Right renal cortex interstitium (tissue), 3 donors: Measurements from ENCODE around the gene CAMK1D. TPM values are rescaled to one million over a fixed set of nuclear protein-coding genes. Genes with fewer than 3 reads are reported as not detected.

ENCODE experiments used
- DNase-seq, 3 donors: peaks; one replicate each; pipeline ENCODE4 v3.0.0-alpha.2; 2013; ENCODE audit warnings: low read depth in 3 of 3, low spot score in 2 of 3
- polyA plus RNA-seq, 3 donors: library from polyadenylated mRNA; unstranded; fragments of 120-200 nt; gene quantifications; one replicate each; pipeline ENCODE4 v1.2.1, GENCODE V29; 2013; ENCODE audit not compliant: insufficient read length in 3 of 3

CAMK1D gene
- polyA plus RNA-seq, 3 donors = 9.9 to 10.7 (median 10.4) TPM

- DNase-seq = no peak
Measured at GRCh38 chr10:12455318-12455717, 106.0 kb downstream of the CAMK1D start.

GRCh38 chr10:12455766-12456165 is 106.4 kb downstream of the CAMK1D start:
- DNase-seq = no peak

- no peak for DNase-seq
Measured at GRCh38 chr10:12459340-12459739, 110.0 kb downstream of the CAMK1D start.

- no peak for DNase-seq
Measured at GRCh38 chr10:12459762-12460161, 110.4 kb downstream of the CAMK1D start.

- no peak for DNase-seq
Measured at GRCh38 chr10:12463459-12463838, 114.1 kb downstream of the CAMK1D start.

- no peak for DNase-seq
Measured at GRCh38 chr10:12465385-12466136, 116.2 kb downstream of the CAMK1D start.

GRCh38 chr10:12466704-12467305 is 117.5 kb downstream of the CAMK1D start:
- no peak for DNase-seq

GRCh38 chr10:12469345-12469744 is 120.0 kb downstream of the CAMK1D start:
- no peak for DNase-seq

GRCh38 chr10:12470719-12471118 is 121.4 kb downstream of the CAMK1D start:
- DNase-seq = no peak

- no peak for DNase-seq
Measured at GRCh38 chr10:12471135-12471534, 121.8 kb downstream of the CAMK1D start.

- no peak for DNase-seq
Measured at GRCh38 chr10:12473491-12473890, 124.1 kb downstream of the CAMK1D start.

- no peak for DNase-seq
Measured at GRCh38 chr10:12474727-12475412, 125.5 kb downstream of the CAMK1D start.

- DNase-seq = no peak
Measured at GRCh38 chr10:12476656-12477055, 127.3 kb downstream of the CAMK1D start.

GRCh38 chr10:12479437-12479844 is 130.1 kb downstream of the CAMK1D start:
- DNase-seq = no peak

- no peak for DNase-seq
Measured at GRCh38 chr10:12479924-12480323, 130.6 kb downstream of the CAMK1D start.

GRCh38 chr10:12480440-12480839 is 131.1 kb downstream of the CAMK1D start:
- DNase-seq = no peak

- no peak for DNase-seq
Measured at GRCh38 chr10:12481924-12482323, 132.6 kb downstream of the CAMK1D start.

- DNase-seq = no peak
Measured at GRCh38 chr10:12482587-12482986, 133.2 kb downstream of the CAMK1D start.

- DNase-seq = no peak
Measured at GRCh38 chr10:12484002-12484918, 134.9 kb downstream of the CAMK1D start.

- DNase-seq = no peak
Measured at GRCh38 chr10:12484941-12485805, 135.8 kb downstream of the CAMK1D start.
